GM18519 (cell line): ENCODE measurements around the gene NOP16.
"Not testable (repeated sequence)": the region's sequence is repeated elsewhere in the genome, so short reads cannot be mapped to it uniquely, and the experiment has no call there.

Experiments
- ATAC-seq: cut with Tn5 transposase; IDR thresholded peaks from one replicate; pipeline ENCODE4 v1.9.1; 2021; ENCODE audit warnings: mild to moderate bottlenecking, moderate library complexity; ENCODE audit not compliant: unreplicated experiment, low FRiP score

Gene NOP16

GRCh38 chr5:176410486-176411180 lies 22.2 kb upstream of the NOP16 start:
- ATAC-seq, result no peak

GRCh38 chr5:176409765-176410164 lies 21.4 kb upstream of the NOP16 start:
- ATAC-seq, result no peak

- no peak for ATAC-seq
Measured at GRCh38 chr5:176408590-176408989, 20.2 kb upstream of the NOP16 start.

- not testable (repeated sequence) for ATAC-seq
Measured at GRCh38 chr5:176408252-176408573, 19.8 kb upstream of the NOP16 start.

GRCh38 chr5:176407456-176408251 lies 19.3 kb upstream of the NOP16 start:
- no peak for ATAC-seq

GRCh38 chr5:176406436-176407052 lies 18.1 kb upstream of the NOP16 start:
- no peak for ATAC-seq

GRCh38 chr5:176405656-176406435 lies 17.4 kb upstream of the NOP16 start:
- no peak for ATAC-seq

- ATAC-seq, result no peak
Measured at GRCh38 chr5:176401281-176402205, 13.1 kb upstream of the NOP16 start.

GRCh38 chr5:176400382-176401156 lies 12.2 kb upstream of the NOP16 start:
- no peak for ATAC-seq

- ATAC-seq, result no peak
Measured at GRCh38 chr5:176397736-176398420, 9.5 kb upstream of the NOP16 start.

- no peak for ATAC-seq
Measured at GRCh38 chr5:176396330-176396729, 7.9 kb upstream of the NOP16 start.

GRCh38 chr5:176394881-176395675 lies 6.7 kb upstream of the NOP16 start:
- ATAC-seq, result no peak

- no peak for ATAC-seq
Measured at GRCh38 chr5:176394096-176394495, 5.7 kb upstream of the NOP16 start.

- ATAC-seq, result no peak
Measured at GRCh38 chr5:176392526-176392925, 4.1 kb upstream of the NOP16 start.

GRCh38 chr5:176391999-176392398 lies 3.6 kb upstream of the NOP16 start:
- no peak for ATAC-seq

GRCh38 chr5:176391479-176391878 lies 3.1 kb upstream of the NOP16 start:
- no peak for ATAC-seq
